Caki2 (cell line): ENCODE measurements around the gene ZFP36L2. TPM values are rescaled to one million over a fixed set of nuclear protein-coding genes. Genes with fewer than 3 reads are reported as not detected.

Experiments
- DNase-seq: peaks from one replicate; pipeline ENCODE4 v3.0.0-alpha.2; 2015; ENCODE audit warnings: low read depth
- in situ Hi-C: cut with HindIII; loops from 2 replicates; pipeline ENCODE4 v1.10.0; 2016; ENCODE audit warnings: low sequenced_read_pairs, low pct_unique_long_range_greater_than_20kb, mixed read lengths
- total RNA-seq: library from RNA; depleted of rRNA; stranded (reverse); fragments of >200 nt; shearing (Covaris generic); gene quantifications from 2 replicates; pipeline ENCODE4 v1.2.3, GENCODE V29; 2014; ENCODE audit warnings: low replicate concordance

ZFP36L2 gene
- total RNA-seq, 1 experiment from 2014 or later = 0.41 TPM

GRCh38 chr2:43225788-43226557 is 433 bp downstream of the ZFP36L2 start:
- peak; percentile 81 for DNase-seq
- in situ Hi-C loops = no loop called here

- in situ Hi-C loops = no loop called here
- DNase-seq = no peak
These were observed 1.2 kb downstream of the ZFP36L2 start for GRCh38 chr2:43225093-43225787.

- in situ Hi-C loops = no loop called here
- DNase-seq = no peak
These were observed 1.8 kb downstream of the ZFP36L2 start for GRCh38 chr2:43224571-43225092.

GRCh38 chr2:43224131-43224570 is 2.3 kb downstream of the ZFP36L2 start:
- in situ Hi-C loops = no loop called here
- DNase-seq = peak; percentile 76

GRCh38 chr2:43223521-43224001 is 2.8 kb downstream of the ZFP36L2 start:
- in situ Hi-C loops = no loop called here
- DNase-seq = no peak

- in situ Hi-C loops = no loop called here
- no peak for DNase-seq
These were observed 3.7 kb downstream of the ZFP36L2 start for GRCh38 chr2:43222475-43223309.

GRCh38 chr2:43221763-43222474 is 4.5 kb downstream of the ZFP36L2 start:
- DNase-seq = peak; percentile 90
- in situ Hi-C loops = no loop called here

- DNase-seq = peak; percentile 49
- in situ Hi-C loops = no loop called here
These were observed 5.2 kb downstream of the ZFP36L2 start for GRCh38 chr2:43221124-43221762.

GRCh38 chr2:43220760-43221123 is 5.7 kb downstream of the ZFP36L2 start:
- DNase-seq = no peak
- in situ Hi-C loops = no loop called here

GRCh38 chr2:43220229-43220751 is 6.1 kb downstream of the ZFP36L2 start:
- in situ Hi-C loops = no loop called here
- no peak for DNase-seq

GRCh38 chr2:43219383-43220228 is 6.8 kb downstream of the ZFP36L2 start:
- in situ Hi-C loops = no loop called here

GRCh38 chr2:43218702-43219382 is 7.6 kb downstream of the ZFP36L2 start:
- DNase-seq = peak; percentile 56

More at GRCh38 chr2:43219383-43220228, 6.8 kb downstream of the ZFP36L2 start:
- peak; percentile 86 for DNase-seq

GRCh38 chr2:43218155-43218701 is 8.2 kb downstream of the ZFP36L2 start:
- in situ Hi-C loops = no loop called here
- DNase-seq = no peak

More at GRCh38 chr2:43218702-43219382, 7.6 kb downstream of the ZFP36L2 start:
- in situ Hi-C loops = no loop called here

- no peak for DNase-seq
- in situ Hi-C loops = no loop called here
These were observed 8.9 kb downstream of the ZFP36L2 start for GRCh38 chr2:43217228-43218154.

- in situ Hi-C loops = no loop called here
- no peak for DNase-seq
These were observed 9.8 kb downstream of the ZFP36L2 start for GRCh38 chr2:43216629-43217028.
